H1 (cell line): ENCODE measurements around the gene ROGDI. TPM values are rescaled to one million over a fixed set of nuclear protein-coding genes. Genes with fewer than 3 reads are reported as not detected.

Experiments
- CTCF ChIA-PET: fragments of 300-600 bp; sonication (Branson Sonifier 250); formaldehyde crosslinking; loops from one replicate; lab custom pipeline; 2021; ENCODE audit not compliant: partially characterized antibody; lab: Charles Lee
- POLR2A ChIA-PET: fragments of 300-600 bp; sonication (Branson Sonifier 250); formaldehyde crosslinking; loops from one replicate; lab custom pipeline; 2021; ENCODE audit warnings: inconsistent platforms; ENCODE audit not compliant: partially characterized antibody; lab: Charles Lee
- DNase-seq, 2 experiments: peaks; one replicate each; pipeline versions ENCODE4 v3.0.0 to v3.0.0-alpha.2; 2010 to 2022; ENCODE audit warnings: low spot score in 2 of 2, low read depth in 1 of 2, mixed read lengths in 1 of 2
- FAIRE-seq: peaks from 2 replicates; lab custom pipeline; 2011; peaks lifted over from hg19 to GRCh38; lab: Jason Lieb, UNC
- H2AFZ ChIP-seq: 2 replicates; pipeline ENCODE4 v1.8.1; 2012; ENCODE audit warnings: low read length, inconsistent platforms
- H2AK5ac ChIP-seq: 2 replicates; pipeline ENCODE4 v1.6.1; 2013; ENCODE audit warnings: low read depth, low read length
- H2BK120ac ChIP-seq: replicated peaks from 2 replicates; pipeline ENCODE3; 2013; ENCODE audit warnings: low read depth, low read length, inconsistent platforms
- H2BK12ac ChIP-seq: 2 replicates; pipeline ENCODE4 v1.6.1; 2013; ENCODE audit warnings: low read depth, low read length
- H2BK15ac ChIP-seq: 2 replicates; pipeline ENCODE4 v1.6.1; 2013; ENCODE audit warnings: low read length
- H2BK20ac ChIP-seq: 2 replicates; pipeline ENCODE4 v1.6.1; 2013; ENCODE audit warnings: low read length
- H2BK5ac ChIP-seq: 2 replicates; pipeline ENCODE4 v1.6.1; 2013; ENCODE audit warnings: low read depth, low read length
- H3K14ac ChIP-seq: 2 replicates; pipeline ENCODE4 v1.6.1; 2013; ENCODE audit warnings: inconsistent platforms; ENCODE audit not compliant: insufficient read length
- H3K18ac ChIP-seq: 2 replicates; pipeline ENCODE4 v1.6.1; 2013; ENCODE audit warnings: low read length; ENCODE audit errors: extremely low read depth
- H3K23ac ChIP-seq: 2 replicates; pipeline ENCODE4 v1.6.1; 2013; ENCODE audit warnings: inconsistent platforms; ENCODE audit not compliant: insufficient read length
- H3K23me2 ChIP-seq: 2 replicates; pipeline ENCODE4 v1.6.1; 2013; ENCODE audit warnings: low read depth, low read length
- H3K27ac ChIP-seq: 2 replicates; pipeline ENCODE4 v1.6.1; 2011; ENCODE audit warnings: low read depth, low read length, inconsistent platforms
- H3K27me3 ChIP-seq, 4 experiments: replicated peaks in 1 of 4; 1 replicate in 1 of 4; 2 replicates in 3 of 4; pipeline versions ENCODE4 v1.6.1 to v1.8.1; 2011 to 2013; ENCODE audit warnings: low read length in 3 of 4, mild to moderate bottlenecking in 3 of 4, inconsistent platforms in 2 of 4, mixed read lengths in 2 of 4, moderate library complexity in 1 of 4; ENCODE audit not compliant: control insufficient read depth in 3 of 4, insufficient read depth in 3 of 4; ENCODE audit errors: extremely low read depth in 1 of 4
- H3K36me3 ChIP-seq, 4 experiments: 2 replicates each; pipeline versions ENCODE4 v1.6.1 to v1.8.1; 2011 to 2013; ENCODE audit warnings: mild to moderate bottlenecking in 4 of 4, low read length in 3 of 4, moderate library complexity in 2 of 4, control low read depth in 1 of 4, inconsistent platforms in 1 of 4; ENCODE audit not compliant: insufficient read depth in 4 of 4, control insufficient read depth in 2 of 4
- H3K4ac ChIP-seq: replicated peaks from 2 replicates; pipeline ENCODE3; 2013; ENCODE audit warnings: low read length, low read depth, mixed read lengths, inconsistent platforms; ENCODE audit not compliant: insufficient read length
- H3K4me1 ChIP-seq, 4 experiments: replicated peaks in 1 of 4; 1 replicate in 1 of 4; 2 replicates in 3 of 4; pipeline versions ENCODE4 v1.6.1 to v1.8.1; 2011 to 2013; ENCODE audit warnings: low read length in 3 of 4, inconsistent platforms in 2 of 4, mixed read lengths in 1 of 4; ENCODE audit not compliant: insufficient read depth in 4 of 4, control insufficient read depth in 3 of 4
- H3K4me2 ChIP-seq, 2 experiments: 2 replicates each; pipeline versions ENCODE4 v1.6.1 to v1.8.1; 2011 to 2013; ENCODE audit warnings: low read depth in 2 of 2, low read length in 2 of 2, control low read depth in 1 of 2, inconsistent platforms in 1 of 2, mild to moderate bottlenecking in 1 of 2; ENCODE audit not compliant: insufficient read depth in 1 of 2
- H3K4me3 ChIP-seq, 4 experiments: fragments of 200-600, 300-600 bp in 1 of 4; sonication (generic), shearing (Covaris generic), sonication (Bioruptor Twin) in 1 of 4; 2 replicates each; pipeline versions ENCODE4 v1.5.1 to v1.8.1; 2011 to 2016; ENCODE audit warnings: low read length in 4 of 4, low read depth in 3 of 4, control low read depth in 2 of 4, inconsistent platforms in 2 of 4, mild to moderate bottlenecking in 2 of 4, mixed read lengths in 1 of 4, moderate library complexity in 1 of 4; ENCODE audit not compliant: insufficient read depth in 2 of 4; ENCODE audit errors: extremely low read depth in 1 of 4
- H3K56ac ChIP-seq: replicated peaks from 2 replicates; pipeline ENCODE3; 2013; ENCODE audit warnings: low read depth, mild to moderate bottlenecking, mixed read lengths, low read length, inconsistent platforms; ENCODE audit not compliant: insufficient read length
- H3K79me1 ChIP-seq: 2 replicates; pipeline ENCODE4 v1.6.1; 2013; ENCODE audit warnings: low read depth, low read length, control low read depth
- H3K79me2 ChIP-seq, 2 experiments: 2 replicates each; pipeline versions ENCODE4 v1.6.1 to v1.8.1; 2012 to 2013; ENCODE audit warnings: low read length in 2 of 2, mild to moderate bottlenecking in 2 of 2, inconsistent platforms in 1 of 2; ENCODE audit not compliant: insufficient read depth in 2 of 2, control insufficient read depth in 1 of 2
- H3K9ac ChIP-seq, 4 experiments: replicated peaks in 1 of 4; 1 replicate in 1 of 4; 2 replicates in 3 of 4; pipeline versions ENCODE4 v1.6.1 to v1.8.1; 2011 to 2013; ENCODE audit warnings: low read depth in 3 of 4, low read length in 3 of 4, control low read depth in 2 of 4, mild to moderate bottlenecking in 2 of 4, moderate library complexity in 2 of 4, inconsistent platforms in 1 of 4; ENCODE audit errors: extremely low read depth in 1 of 4
- H3K9me3 ChIP-seq, 2 experiments: 2 replicates each; pipeline versions ENCODE4 v1.6.1 to v1.8.1; 2012 to 2013; ENCODE audit warnings: mild to moderate bottlenecking in 2 of 2, moderate library complexity in 2 of 2, control low read depth in 1 of 2, inconsistent platforms in 1 of 2, low read depth in 1 of 2, low read length in 1 of 2, mixed read lengths in 1 of 2; ENCODE audit not compliant: insufficient read depth in 2 of 2
- H4K20me1 ChIP-seq, 2 experiments: replicated peaks in 1 of 2; 2 replicates each; pipeline versions ENCODE3 to v1.8.1; 2011 to 2013; ENCODE audit warnings: inconsistent platforms in 2 of 2, low read length in 2 of 2, mild to moderate bottlenecking in 1 of 2; ENCODE audit not compliant: insufficient read depth in 2 of 2, control insufficient read depth in 1 of 2
- H4K5ac ChIP-seq: 2 replicates; pipeline ENCODE4 v1.6.1; 2013; ENCODE audit warnings: low read length, low read depth, mixed read lengths, inconsistent platforms; ENCODE audit not compliant: insufficient read length
- H4K8ac ChIP-seq: 2 replicates; pipeline ENCODE4 v1.8.0; 2013; ENCODE audit warnings: mild to moderate bottlenecking, moderate library complexity, low read length, inconsistent platforms; ENCODE audit not compliant: insufficient read depth; ENCODE audit errors: extremely low read depth
- H4K91ac ChIP-seq: replicated peaks from 2 replicates; pipeline ENCODE3; 2013; ENCODE audit warnings: low read length, mixed read lengths, inconsistent platforms; ENCODE audit not compliant: insufficient read length
- GTF2F1 ChIP-seq: IDR thresholded peaks from 2 replicates; pipeline ENCODE4 v1.6.1; 2012; ENCODE audit warnings: low read depth, low read length, improper control_type of control experiment, borderline replicate concordance
- PHF8 ChIP-seq: fragments of 200-600 bp; sonication (generic); conservative IDR thresholded peaks from 2 replicates; pipeline ENCODE4 v1.7.1; 2012; ENCODE audit warnings: low read depth, mild to moderate bottlenecking, inconsistent platforms, low read length, moderate library complexity
- WGBS, 2 experiments: shearing (Covaris generic) in 1 of 2; methylation state at CpG; one replicate each; pipeline versions ENCODE4 v1.1.6 to v1.1.7; 2013 to 2015; ENCODE audit warnings: low lambda C conversion rate in 2 of 2, mixed read lengths in 2 of 2, inconsistent platforms in 1 of 2, low coverage in 1 of 2, missing lambda C conversion rate in 1 of 2; ENCODE audit not compliant: insufficient replicate concordance in 2 of 2, insufficient coverage in 1 of 2, insufficient read length in 1 of 2; ENCODE audit errors: extremely low coverage in 1 of 2, missing lambda C conversion rate in 1 of 2; 5-methylcytosine and 5-hydroxymethylcytosine counted together
- polyA plus RNA-seq, 7 experiments: library from polyadenylated mRNA; depleted of rRNA in 3 of 7; stranded (reverse) in 5 of 7; unstranded in 2 of 7; fragments of >200 nt in 5 of 7; fragments of 200-250 nt in 2 of 7; gene quantifications; 1 replicate in 5 of 7; 2 replicates in 1 of 7; 4 replicates in 1 of 7; pipeline versions ENCODE4 v1.2.1 to v1.2.3, GENCODE V29; 2011 to 2013; ENCODE audit warnings: missing spikeins in 2 of 7, mixed read lengths in 2 of 7
- total RNA-seq: library from RNA; stranded (reverse); fragmentation: NEBNext Ultra II Directional; extraction: Animal tissue kit (Norgen Biotek cat#: 25700); gene quantifications from 2 replicates; pipeline ENCODE4 v1.2.1, GENCODE V29; 2021

ROGDI gene
- total and polyA plus RNA-seq, 2 of the 8 experiments (the other 6 are each of a cell fraction or from before 2014, with no cell fraction given) = 27.4 to 68.4 TPM

GRCh38 chr16:4783251-4783950 lies 19.0 kb downstream of the ROGDI start:
- Histone ChIP-seq H2AFZ (no peak overlapping the region), H3K4me1 (peaks cover 0 to 13% (median 4%) of the 10 kb centered on the region in 4 experiments; a peak in 5 of 7 replicates)
- FAIRE-seq = no peak

More at GRCh38 chr16:4783251-4783950, 19.0 kb downstream of the ROGDI start:
- Histone ChIP-seq H4K91ac (no peak overlapping the region), H3K14ac (no peak overlapping the region), H3K9me3 (no peaks in the 10 kb centered on the region), H4K20me1 (no peaks in the 10 kb centered on the region), H2AK5ac (no peak overlapping the region), H3K18ac (no peak overlapping the region), H2BK12ac (no peak overlapping the region), H2BK120ac (no peak overlapping the region), H3K27ac (no peak overlapping the region), H3K79me2 (no peaks in the 10 kb centered on the region), H4K8ac (no peak overlapping the region; the same call in 1 of the 2 replicates), H3K23me2 (no peaks in the 10 kb centered on the region), H4K5ac (no peak overlapping the region), H2BK20ac (no peak overlapping the region), H2BK15ac (no peak overlapping the region), H3K79me1 (no peaks in the 10 kb centered on the region), H3K4me2 (no peak overlapping the region), H3K9ac (no peak overlapping the region), H3K27me3 (no peaks in the 10 kb centered on the region), H3K36me3 (no peaks in the 10 kb centered on the region), H3K56ac (no peak overlapping the region), H3K4ac (no peak overlapping the region), H3K4me3 (no peak overlapping the region), H2BK5ac (no peak overlapping the region), H3K23ac (no peak overlapping the region)
- WGBS, 2 experiments = 93% methylated on average over 18 of the region's 25 CpGs; no CpG with 5 or more reads in 1 of the 2 experiments
- POLR2A ChIA-PET = interaction anchor here (0.9 kb wide), 1 partner anchor 15 kb away, joined by 3 read pairs; no protein-coding TSS in a partner anchor
- CTCF ChIA-PET = interaction anchor here (1.1 kb wide), 1 partner anchor 20 kb away, joined by 3 read pairs; no protein-coding TSS in a partner anchor
- TF ChIP-seq PHF8 (no peak), GTF2F1 (no peak)
- no peak for DNase-seq
